ENCODE results near the gene BAHCC1.
A peak's percentile ranks its signal among the peaks of the same experiment; 100 is the strongest.

The BAHCC1 gene

DNA sequence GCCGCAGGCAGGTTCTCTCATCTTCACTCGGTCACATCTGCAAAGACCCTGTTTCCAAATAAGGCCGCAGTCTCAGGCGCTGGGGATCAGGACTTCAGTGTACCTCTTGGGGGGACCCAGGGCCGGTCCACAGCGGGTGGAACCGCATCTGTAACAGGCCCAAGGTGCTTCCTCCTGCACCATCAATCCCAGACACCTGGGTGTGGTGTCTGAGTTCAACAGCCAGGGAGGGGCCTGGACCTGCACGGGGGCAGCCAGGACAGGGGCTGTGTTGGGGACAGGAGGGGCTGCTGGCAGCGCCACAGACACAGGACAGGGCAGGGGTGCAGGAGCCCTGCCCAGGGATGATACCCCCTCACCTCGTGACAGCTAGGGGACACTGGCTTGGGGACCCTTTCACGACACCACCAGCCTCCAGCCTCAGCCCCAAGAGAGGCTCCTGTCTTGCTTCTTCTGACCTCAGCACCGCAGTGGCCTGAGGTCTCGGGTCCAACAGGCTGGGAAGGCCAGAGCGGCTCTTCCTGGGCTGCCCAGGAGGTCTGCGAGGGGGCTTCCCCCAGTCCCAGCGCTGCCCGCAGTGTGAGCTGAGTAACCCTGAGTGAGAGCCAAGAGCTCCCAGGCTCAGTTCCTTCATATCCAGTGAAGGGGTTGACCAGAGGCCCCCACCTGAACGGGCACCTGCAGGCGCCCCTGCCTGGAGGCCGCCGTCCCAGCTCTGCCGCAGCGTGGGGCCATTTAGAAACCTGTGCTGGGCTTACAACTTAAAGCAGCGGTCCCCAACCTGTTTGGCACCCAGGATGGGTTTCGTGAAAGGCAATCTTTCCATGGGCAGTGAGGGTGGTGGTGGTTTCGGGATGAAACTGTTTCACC is 30.7 kb upstream of the BAHCC1 start:
- no peak overlapping the region for H3K27ac Mint-ChIP-seq
- no peak overlapping the region for H3K4me3 Mint-ChIP-seq
- DNase-seq (no peak), ATAC-seq (no peak)
- no peaks in the 10 kb centered on the region for H3K9me3 Mint-ChIP-seq
- peaks cover 81% of the 10 kb centered on the region for H3K27me3 Mint-ChIP-seq
- H3K4me1 Mint-ChIP-seq, result peaks cover 17% of the 10 kb centered on the region

DNA sequence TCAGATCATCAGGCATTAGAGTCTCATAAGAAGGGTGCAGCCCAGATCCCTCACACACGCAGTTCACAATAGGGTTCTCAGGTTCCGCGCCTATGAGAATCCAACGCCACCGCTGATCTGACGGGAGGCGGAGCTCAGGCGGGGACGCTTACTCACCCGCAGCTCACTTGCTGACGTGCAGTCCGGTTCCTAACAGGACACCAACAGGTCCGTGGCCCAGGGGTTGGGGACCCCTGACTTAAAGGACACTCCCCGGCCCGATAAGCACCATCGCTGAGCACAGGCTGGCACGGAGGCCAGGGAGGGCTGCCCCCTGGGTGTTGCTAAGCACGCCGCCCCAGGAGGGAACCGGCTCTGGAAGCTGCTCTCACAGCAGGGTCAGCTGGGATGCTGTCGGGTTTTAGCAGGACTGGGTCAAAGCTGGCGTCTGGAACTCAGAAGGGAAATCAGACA is 30.1 kb upstream of the BAHCC1 start:
- DNase-seq, result no peak
- H3K27me3 Mint-ChIP-seq, result peaks cover 76% of the 10 kb centered on the region
- peaks cover 17% of the 10 kb centered on the region for H3K4me1 Mint-ChIP-seq
- peak overlapping the region in 1 of 2 donors; percentile 34 for H3K27ac Mint-ChIP-seq
- H3K4me3 Mint-ChIP-seq, result peak overlapping the region; percentile 48 to 65
- no peaks in the 10 kb centered on the region for H3K9me3 Mint-ChIP-seq
- ATAC-seq, result peak; percentile 55

DNA sequence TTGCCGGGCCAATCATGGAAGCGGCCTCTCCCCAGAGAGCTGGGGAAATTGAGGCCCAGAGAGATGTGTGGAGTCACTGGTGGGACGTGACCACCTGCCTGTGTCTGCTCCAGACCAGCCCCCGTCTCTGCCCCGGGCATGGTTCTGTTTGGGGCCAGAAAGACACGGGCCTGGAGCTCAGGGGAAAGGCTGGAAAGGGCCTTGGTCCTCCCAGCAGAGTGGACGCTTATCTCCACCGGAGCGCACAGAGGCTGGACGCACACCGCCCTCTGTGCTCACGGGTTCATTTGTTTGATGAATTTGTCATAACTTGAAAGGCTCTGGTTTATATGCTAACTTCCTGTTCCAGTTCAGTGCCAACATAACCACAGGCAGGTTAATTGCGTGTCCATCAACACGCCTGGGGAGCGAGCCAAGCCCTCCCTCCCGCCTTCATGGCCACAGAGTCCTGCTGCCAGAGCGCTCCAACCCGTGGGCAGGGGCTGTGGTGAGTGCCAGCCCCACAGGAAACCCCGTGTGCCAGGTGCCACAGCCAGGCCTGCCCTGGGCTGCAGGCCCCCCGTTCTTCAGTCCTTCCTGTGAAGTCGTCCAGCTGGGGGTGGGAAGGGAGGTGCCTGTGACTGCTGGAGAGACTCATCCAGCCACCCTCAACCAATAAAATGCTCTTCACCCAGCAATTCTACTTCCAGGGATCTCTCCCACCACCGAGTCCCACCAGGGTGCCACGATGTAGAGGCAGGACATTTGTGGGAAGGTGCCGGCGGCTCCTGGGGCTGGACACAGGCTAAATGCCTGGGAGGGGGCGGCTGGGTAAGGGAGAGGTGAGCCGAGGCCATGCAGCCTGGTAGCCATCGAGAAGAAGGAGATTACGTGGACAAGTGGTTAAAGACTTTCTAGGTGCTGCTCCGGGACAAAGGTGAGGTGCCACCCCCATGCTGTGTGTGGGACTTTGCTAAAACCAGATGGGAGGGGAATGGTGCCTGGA is 29.4 kb upstream of the BAHCC1 start:
- no peak overlapping the region for H3K27ac Mint-ChIP-seq
- H3K4me1 Mint-ChIP-seq, result peaks cover 17% of the 10 kb centered on the region
- DNase-seq, result peak in 1 of 2 donors; percentile 51
- H3K4me3 Mint-ChIP-seq, result peak overlapping the region; percentile 48 to 65
- no peaks in the 10 kb centered on the region for H3K9me3 Mint-ChIP-seq
- H3K27me3 Mint-ChIP-seq, result peaks cover 69% of the 10 kb centered on the region
- ATAC-seq, result peak; percentile 90

DNA sequence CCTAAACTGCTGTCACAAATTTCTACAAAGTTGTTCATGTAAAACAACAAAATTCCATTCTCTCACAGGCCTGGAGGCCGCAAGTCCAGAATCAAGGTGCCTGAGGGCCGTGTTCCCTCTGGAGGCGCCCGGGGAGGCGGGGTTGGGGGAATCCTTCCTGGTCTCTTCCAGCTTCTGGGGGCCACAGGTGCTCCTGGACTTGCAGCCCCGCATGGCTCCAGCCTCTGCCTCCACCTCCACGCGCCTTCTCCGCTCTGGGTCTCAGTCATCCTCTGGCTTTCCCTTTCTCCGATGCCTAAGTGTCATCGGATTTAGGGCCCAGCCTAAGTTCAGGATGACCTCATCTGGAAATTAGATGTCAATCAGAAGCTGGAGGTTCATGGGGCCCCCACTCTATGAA is 28.6 kb upstream of the BAHCC1 start:
- DNase-seq (no peak), ATAC-seq (no peak)
- peaks cover 68% of the 10 kb centered on the region for H3K27me3 Mint-ChIP-seq
- peaks cover 17% of the 10 kb centered on the region for H3K4me1 Mint-ChIP-seq
- no peak overlapping the region for H3K27ac Mint-ChIP-seq
- H3K9me3 Mint-ChIP-seq, result no peaks in the 10 kb centered on the region
- no peak overlapping the region for H3K4me3 Mint-ChIP-seq

DNA sequence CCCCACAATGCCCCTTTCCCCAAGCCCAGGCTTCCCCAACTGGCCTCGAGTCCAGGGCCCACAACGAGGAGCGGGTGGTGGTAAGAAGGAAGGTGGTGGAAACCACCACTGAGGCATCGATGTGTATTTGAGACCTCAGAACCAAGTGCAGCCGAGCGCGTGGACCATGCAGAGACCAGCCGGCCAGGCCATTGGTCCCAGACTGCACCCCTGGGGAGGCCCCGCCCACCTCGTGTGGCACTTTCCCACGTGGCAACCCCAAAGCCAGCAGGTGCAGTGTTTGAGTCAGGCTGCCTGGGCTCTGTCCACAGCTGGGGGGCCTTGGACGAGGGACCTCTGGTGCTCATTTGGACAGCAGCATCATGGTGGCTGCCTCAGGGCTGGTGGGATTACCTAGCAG is 28.1 kb upstream of the BAHCC1 start:
- ATAC-seq, result no peak
- Mint-ChIP-seq H3K4me1 (peaks cover 17% of the 10 kb centered on the region), H3K4me3 (no peak overlapping the region), H3K27me3 (peaks cover 63% of the 10 kb centered on the region), H3K9me3 (no peaks in the 10 kb centered on the region), H3K27ac (no peak overlapping the region)
- no peak for DNase-seq

DNA sequence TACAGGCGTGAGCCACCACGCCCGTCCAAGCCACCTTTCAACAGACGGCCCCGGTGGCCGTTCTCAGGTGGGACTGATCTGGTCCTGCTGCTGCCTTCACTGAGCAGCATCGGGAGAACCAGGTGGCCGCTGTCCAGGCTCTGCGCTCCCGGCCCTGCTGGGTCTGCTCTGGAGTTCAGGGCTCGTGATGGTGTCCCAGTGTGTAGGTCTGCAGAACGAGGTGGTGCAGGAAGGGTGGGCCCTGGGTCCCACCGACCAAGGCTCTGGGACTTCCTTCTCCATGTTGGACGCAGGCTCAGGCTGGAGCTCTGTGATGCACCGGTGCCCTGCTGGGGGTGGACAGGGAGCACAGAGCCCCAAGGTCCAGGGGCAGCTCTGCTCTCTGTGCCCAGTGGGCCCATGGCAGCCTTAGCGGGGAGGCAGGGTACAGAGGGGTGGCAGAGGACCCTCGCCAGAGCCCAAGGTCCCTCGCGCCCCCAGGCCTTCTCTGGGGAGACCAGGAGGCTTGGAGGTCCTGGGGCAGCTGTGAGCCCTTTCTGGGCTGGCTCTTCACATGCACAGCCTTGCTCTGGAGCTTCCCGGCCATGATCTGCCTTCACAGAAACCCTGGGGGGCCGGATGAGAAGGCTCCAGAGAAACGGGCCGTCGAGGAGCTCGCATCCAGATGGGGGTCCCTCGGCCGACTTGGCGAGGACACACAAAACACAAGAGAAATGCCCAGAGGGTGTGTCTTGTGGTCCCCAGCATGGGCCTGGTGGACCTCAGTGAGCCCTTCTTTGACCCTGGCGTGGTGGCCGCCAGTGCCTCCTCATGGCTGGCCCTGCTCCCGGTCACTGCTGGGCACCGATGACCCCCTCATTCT is 26.9 kb upstream of the BAHCC1 start:
- Mint-ChIP-seq H3K27me3 (peaks cover 51% of the 10 kb centered on the region), H3K9me3 (no peaks in the 10 kb centered on the region), H3K4me1 (peaks cover 17% of the 10 kb centered on the region), H3K27ac (no peak overlapping the region), H3K4me3 (no peak overlapping the region)
- ATAC-seq (no peak), DNase-seq (no peak)

DNA sequence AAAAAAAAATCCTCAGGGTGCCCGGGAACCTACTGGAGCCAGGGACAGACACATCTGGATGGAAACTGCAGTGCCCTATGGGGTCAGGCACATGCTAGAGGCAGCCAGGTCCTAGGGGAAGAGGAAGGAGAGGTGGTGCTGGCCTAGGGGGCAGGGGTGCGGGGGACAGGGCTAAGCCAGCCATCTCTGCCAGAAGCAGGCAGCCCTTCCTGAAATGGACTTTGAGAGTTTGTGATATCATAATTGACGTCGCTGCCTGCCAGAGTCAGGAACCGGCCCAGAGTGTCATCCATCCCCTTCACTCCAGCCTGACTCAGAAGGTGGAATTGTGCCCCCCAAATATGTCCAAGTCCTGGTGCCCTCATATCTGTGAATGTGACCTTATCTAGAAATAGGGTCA is 25.0 kb upstream of the BAHCC1 start:
- no peak overlapping the region for H3K4me3 Mint-ChIP-seq
- no peaks in the 10 kb centered on the region for H3K9me3 Mint-ChIP-seq
- H3K27me3 Mint-ChIP-seq, result peaks cover 32% of the 10 kb centered on the region
- DNase-seq (no peak), ATAC-seq (no peak)
- H3K4me1 Mint-ChIP-seq, result peaks cover 14% of the 10 kb centered on the region
- no peak overlapping the region for H3K27ac Mint-ChIP-seq

DNA sequence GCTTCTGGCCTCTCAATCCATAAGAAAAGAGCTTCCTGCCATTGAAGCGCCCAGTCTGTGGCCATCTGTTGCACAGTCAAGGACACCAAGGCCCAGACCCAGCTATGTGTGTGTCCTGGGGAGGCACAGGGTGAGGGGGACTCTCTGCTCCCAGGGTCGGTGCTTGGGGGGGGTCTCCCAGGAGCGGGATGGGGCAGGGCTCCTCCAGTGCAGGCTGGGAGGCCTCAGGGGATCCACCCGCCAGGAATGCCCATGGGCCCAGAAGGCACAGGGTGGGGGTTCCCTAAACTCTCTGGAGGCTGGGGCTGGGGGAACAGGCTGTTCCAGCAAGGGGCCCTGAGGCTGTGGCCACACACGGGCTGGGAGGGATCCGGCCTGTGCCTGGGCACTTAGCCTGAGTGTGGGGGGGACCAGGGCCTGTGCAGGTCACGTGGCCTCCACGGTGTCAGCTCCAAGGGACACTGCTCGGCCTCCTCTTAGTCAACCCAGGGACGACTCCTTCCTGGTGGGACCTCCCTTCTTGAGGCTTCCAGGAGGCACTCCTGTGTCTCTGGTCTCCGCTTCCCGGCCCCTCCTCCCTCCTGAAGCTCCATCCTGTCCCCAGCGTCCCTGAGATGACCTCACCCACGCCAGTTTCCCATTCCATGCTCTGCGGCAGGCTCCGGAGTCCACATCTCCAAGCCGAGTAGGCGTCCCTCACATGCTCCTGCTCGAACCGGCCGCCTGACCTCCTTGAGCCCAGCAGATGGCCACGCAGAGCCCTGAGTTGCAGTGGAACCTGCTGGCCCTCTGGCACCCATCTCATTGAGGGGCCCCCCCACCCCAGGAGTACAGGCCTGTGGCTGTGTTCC is 23.1 kb upstream of the BAHCC1 start:
- Mint-ChIP-seq H3K27me3 (peaks cover 16% of the 10 kb centered on the region), H3K27ac (no peak overlapping the region), H3K4me3 (no peak overlapping the region), H3K9me3 (no peaks in the 10 kb centered on the region), H3K4me1 (no peaks in the 10 kb centered on the region)
- DNase-seq, result no peak
- ATAC-seq, result peak; percentile 48

DNA sequence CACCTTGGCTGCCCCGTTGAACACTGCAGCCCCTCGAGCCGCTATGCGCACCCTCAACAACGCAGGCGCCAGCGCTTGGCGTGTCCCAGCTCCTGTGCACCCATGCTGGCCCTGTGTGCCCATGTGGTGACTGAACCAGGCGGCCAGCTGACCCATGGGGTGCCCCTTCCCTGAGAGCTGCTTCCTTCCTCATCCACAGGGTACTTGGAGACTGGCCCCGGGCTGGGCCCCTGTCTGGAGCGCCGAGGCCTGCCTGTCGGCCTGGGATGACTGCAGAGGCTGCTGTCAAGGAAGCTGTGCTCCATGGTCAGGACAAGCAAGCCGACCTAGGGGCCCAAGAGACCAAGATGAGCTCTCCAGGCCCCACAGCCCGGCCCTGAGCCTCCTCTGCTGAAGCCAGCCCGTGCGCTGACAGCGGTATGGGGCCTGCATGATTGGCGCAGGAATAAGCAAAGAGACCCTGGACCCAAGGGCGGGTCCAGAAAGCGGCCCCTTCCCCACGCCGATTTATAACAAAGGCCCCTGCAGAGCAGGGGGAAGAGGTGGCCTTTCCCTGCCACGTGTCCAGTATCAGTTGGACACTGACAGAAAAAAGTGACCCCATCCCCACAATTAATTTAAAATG is 21.6 kb upstream of the BAHCC1 start:
- DNase-seq (no peak), ATAC-seq (no peak)
- peaks cover 7% of the 10 kb centered on the region for H3K27me3 Mint-ChIP-seq
- H3K4me3 Mint-ChIP-seq, result no peak overlapping the region
- H3K27ac Mint-ChIP-seq, result no peak overlapping the region
- H3K4me1 Mint-ChIP-seq, result no peaks in the 10 kb centered on the region
- H3K9me3 Mint-ChIP-seq, result no peaks in the 10 kb centered on the region

DNA sequence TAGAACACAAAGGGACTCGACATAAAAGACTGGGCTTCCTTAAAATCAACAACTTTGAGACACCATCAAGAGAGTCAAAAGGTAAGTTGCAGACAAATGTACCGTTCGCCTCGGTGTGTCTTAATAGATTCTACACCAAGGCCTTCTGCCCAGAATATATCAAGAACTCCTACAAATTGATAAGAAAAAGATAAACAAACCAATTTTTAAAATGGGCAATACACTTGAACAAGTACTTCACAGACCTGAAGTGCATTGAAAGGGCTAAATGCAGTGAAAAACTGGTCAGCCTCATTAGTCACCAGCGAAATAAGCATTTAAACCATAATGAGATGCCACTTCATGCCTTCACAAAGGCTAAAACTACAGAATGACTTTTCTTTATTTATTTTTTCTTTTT is 20.4 kb upstream of the BAHCC1 start:
- no peak for ATAC-seq
- H3K4me3 Mint-ChIP-seq, result no peak overlapping the region
- H3K9me3 Mint-ChIP-seq, result no peaks in the 10 kb centered on the region
- DNase-seq, result no peak
- H3K27me3 Mint-ChIP-seq, result no peaks in the 10 kb centered on the region
- H3K4me1 Mint-ChIP-seq, result no peaks in the 10 kb centered on the region
- H3K27ac Mint-ChIP-seq, result no peak overlapping the region

DNA sequence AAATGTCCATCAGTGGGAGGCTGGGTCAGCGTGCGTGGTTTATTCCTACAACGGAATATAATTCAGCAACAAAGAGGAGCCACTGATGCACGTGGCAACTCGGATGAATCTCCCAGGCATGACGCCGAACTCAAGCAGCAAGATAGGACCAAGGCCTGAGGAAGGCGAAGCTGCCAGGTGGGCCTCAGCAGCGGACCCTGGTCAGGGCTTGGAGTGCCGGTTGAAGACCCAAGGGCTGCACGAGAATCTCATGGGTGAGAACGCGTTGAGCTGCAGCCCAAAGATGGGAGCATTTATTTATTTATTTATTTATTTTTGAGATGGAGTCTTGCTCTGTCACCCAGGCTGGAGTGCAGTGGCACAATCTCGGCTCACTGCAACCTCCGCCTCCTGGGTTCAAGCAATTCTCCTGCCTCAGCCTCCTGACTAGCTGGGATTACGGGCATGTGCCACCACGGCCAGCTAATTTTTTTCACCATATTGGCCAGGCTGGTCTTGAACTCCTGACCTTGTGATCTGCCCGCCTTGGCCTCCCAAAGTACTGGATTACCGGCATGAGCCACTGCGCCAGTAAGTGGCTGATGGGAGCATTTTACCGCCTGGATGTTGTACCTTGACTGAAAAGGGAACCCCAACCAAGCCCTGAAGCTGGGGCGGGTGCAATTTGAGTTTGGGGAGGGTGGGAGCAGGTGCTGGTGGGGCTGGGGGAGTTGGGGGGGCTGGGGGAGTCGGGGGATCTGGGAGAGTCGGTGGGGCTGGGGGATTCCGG is 18.1 kb upstream of the BAHCC1 start:
- Mint-ChIP-seq H3K27me3 (peaks cover 12% of the 10 kb centered on the region), H3K27ac (no peak overlapping the region), H3K4me1 (no peaks in the 10 kb centered on the region), H3K4me3 (no peak overlapping the region), H3K9me3 (no peaks in the 10 kb centered on the region)
- ATAC-seq (no peak), DNase-seq (no peak)

DNA sequence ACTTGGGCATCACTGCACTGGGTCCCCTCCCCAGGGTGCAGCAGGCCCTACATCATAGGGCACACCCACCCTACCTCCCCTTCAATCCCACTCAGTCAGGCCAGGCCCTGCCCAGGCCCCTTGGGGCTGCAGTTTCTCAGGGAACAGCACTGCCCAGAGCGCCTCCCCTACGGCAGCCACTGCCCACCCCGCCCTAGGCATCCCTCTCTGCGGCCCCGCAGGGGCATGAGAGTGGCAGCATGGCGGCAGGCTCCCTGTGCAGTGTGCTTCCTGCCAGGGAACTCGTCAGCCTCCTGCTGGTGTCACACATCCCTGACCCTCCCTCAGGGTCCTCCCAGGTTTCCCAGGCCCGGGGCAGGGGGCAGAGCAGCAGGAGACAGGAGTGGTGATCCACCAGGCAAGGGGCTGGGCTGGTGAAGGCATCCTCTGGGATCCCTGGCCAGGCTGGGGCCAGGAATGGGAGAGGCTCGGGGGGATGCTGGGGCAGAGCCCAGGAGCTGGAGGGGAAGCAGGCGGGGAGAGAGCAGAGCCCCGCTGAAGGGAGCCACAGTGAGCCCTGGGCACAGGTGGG is 16.2 kb upstream of the BAHCC1 start:
- Mint-ChIP-seq H3K4me1 (no peaks in the 10 kb centered on the region), H3K9me3 (no peaks in the 10 kb centered on the region), H3K4me3 (no peak overlapping the region), H3K27me3 (peaks cover 14% of the 10 kb centered on the region), H3K27ac (no peak overlapping the region)
- DNase-seq, result no peak
- ATAC-seq, result peak; percentile 27

DNA sequence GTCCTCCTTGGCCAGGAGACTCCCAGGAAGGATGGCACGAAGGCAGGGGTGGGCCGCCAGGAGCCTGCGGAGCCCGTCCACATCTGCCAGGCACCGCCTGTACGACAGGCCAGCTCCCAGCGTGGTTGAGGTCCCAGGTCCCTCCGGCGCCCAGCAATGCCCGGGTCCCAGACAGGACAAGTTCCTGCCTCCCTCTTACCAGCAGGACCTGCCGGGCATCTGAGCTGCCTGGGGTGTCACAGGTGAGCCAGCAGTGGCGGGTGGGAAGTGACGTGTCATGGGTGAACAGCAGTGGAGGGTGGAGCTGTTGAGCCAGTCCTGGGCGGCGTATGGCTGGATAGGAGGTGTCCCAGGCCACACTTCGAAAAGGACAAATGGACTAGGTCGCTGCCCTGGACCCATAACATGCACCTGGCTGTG is 15.7 kb upstream of the BAHCC1 start:
- no peaks in the 10 kb centered on the region for H3K4me1 Mint-ChIP-seq

More for the DNA sequence above, 15.7 kb upstream of the BAHCC1 start:
- no peak overlapping the region for H3K4me3 Mint-ChIP-seq
- ATAC-seq (peak; percentile 47), DNase-seq (no peak)
- H3K27ac Mint-ChIP-seq, result no peak overlapping the region
- peaks cover 14% of the 10 kb centered on the region for H3K27me3 Mint-ChIP-seq
- no peaks in the 10 kb centered on the region for H3K9me3 Mint-ChIP-seq

Data from stimulated activated naive CD8-positive, alpha-beta T cell treated with anti-CD3 and anti-CD28 coated beads, Interleukin-15, amount 100 ng/mL, for 72 hours (primary cell).